ENCODE data around the gene TNS2. TPM values are rescaled to one million over a fixed set of nuclear protein-coding genes. Genes with fewer than 3 reads are reported as not detected.

The TNS2 gene
- total RNA-seq, 1 experiment from 2014 or later: 13.1 TPM

DNA sequence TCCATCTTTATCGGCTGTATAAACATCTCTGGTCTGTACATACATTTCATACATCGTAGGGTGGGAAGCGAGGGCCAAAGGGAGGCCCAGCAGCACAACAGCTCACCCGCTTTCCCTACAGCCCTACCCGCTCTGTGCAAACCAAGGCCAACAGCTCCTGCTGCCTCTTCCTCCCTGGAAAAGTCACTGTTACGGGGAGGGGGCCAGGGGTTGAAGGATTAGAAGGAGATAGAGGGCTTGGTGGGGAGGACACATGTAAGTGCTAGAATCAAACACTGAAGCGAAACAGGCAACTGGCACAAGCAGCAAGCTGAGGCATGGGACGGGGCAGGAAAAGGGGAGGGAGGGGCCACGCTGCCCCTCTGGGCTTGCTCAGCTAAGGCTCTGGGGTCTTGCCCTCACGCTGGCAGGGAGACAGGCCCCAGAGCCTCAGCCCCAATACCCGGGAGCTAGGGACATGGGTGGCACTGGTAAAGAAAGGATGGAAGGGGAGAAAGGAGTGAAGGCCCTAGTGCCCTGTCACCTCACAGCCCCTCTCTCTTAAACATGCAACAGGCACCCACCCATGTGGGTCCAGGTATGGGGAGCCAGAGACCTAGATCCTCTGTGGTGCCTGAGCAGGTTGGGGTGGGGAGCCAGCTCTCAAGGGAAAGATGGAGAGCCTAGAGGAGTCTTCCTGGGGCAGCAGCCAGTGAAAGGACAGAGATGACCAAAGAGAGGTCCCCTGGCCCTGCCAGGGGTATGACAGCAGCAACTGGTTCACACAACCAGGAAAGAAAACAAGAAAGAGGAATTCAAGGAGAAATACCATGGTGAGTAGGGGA lies 15.0 kb downstream of the TNS2 start:
- POLR2A ChIA-PET (ENCODE audit: unreplicated experiment): interaction anchor here (1.8 kb wide), 1 partner anchor 14 kb away, joined by 5 read pairs; the partner anchor contains the start of gene SPRYD3
- intact Hi-C loops (cut with micrococcal nuclease): loop anchor here (10.0 kb wide), 1 partner anchor 110 kb away; no protein-coding TSS in a partner anchor
- H3K27ac ChIP-seq (ENCODE audit: low read length): no peak overlapping the region

DNA sequence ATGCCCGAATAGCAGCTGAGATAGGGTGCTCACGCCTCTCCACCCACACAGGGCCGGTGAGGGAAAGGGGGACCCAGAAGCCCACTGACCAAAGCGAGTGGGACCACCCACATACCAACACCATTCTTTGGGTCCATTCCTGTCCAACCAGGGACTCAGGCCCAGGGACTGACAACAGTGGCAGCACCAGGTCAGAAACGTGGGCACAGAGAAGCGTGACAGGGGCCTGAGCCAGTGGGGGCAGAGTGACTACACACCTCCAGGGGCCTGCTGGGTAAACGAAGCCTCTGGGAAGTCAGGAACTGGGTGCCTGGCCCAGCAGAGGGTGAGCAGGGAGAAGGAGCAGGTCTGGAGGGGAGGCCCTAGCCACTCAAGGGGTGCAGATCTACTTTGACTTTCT lies 15.6 kb downstream of the TNS2 start:
- CTCF ChIA-PET: interaction anchor here (0.7 to 2.1 kb wide), 8 partner anchors 11 to 101 kb away, joined by 3 to 37 read pairs (median 6); partner anchors contain the start of genes SOAT2, SPRYD3 and TNS2
- intact Hi-C loops (cut with micrococcal nuclease): loop anchor here (10.0 kb wide), 1 partner anchor 109 kb away; no protein-coding TSS in a partner anchor
- peak overlapping the region; percentile 7; the same call in 1 of the 2 replicates for H3K4me2 ChIP-seq (ENCODE audit: low read length)
- no peak overlapping the region for H3K27ac ChIP-seq (ENCODE audit: low read length)
- BruUV-seq (replicated peaks): TSS peak; percentile 25
- no peak overlapping the region for H3K9ac ChIP-seq (ENCODE audit: low read length)
- no peak overlapping the region for H3K4me3 ChIP-seq (ENCODE audit: low read length)
- POLR2A ChIA-PET (ENCODE audit: unreplicated experiment): interaction anchor here (0.5 to 1.3 kb wide), 2 partner anchors 34 to 41 kb away, joined by 3 to 4 read pairs; no protein-coding TSS in a partner anchor
- H3F3A ChIP-seq (ENCODE audit: low read length, unreplicated experiment): no peaks in the 10 kb centered on the region
- H3K9me2 ChIP-seq (replicated peaks; ENCODE audit: low read length): no peaks in the 10 kb centered on the region
- no peak for ATAC-seq
- H3K9me3 ChIP-seq (ENCODE audit: low read length): no peaks in the 10 kb centered on the region
- peaks cover 32% of the 10 kb centered on the region for H3K4me1 ChIP-seq (ENCODE audit: insufficient read depth, low read length)
- TF ChIP-seq EZH2 (IDR thresholded peaks at IDR 0.05; ENCODE audit: low read length, unreplicated experiment): no peak
- TF ChIP-seq, protein P1, sequence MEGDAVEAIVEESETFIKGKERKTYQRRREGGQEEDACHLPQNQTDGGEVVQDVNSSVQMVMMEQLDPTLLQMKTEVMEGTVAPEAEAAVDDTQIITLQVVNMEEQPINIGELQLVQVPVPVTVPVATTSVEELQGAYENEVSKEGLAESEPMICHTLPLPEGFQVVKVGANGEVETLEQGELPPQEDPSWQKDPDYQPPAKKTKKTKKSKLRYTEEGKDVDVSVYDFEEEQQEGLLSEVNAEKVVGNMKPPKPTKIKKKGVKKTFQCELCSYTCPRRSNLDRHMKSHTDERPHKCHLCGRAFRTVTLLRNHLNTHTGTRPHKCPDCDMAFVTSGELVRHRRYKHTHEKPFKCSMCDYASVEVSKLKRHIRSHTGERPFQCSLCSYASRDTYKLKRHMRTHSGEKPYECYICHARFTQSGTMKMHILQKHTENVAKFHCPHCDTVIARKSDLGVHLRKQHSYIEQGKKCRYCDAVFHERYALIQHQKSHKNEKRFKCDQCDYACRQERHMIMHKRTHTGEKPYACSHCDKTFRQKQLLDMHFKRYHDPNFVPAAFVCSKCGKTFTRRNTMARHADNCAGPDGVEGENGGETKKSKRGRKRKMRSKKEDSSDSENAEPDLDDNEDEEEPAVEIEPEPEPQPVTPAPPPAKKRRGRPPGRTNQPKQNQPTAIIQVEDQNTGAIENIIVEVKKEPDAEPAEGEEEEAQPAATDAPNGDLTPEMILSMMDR (conservative IDR thresholded peaks at IDR 0.05; ENCODE audit: low read depth, low read length): no peak
- TF ChIP-seq EZH2phosphoT487 (IDR thresholded peaks at IDR 0.05; ENCODE audit: borderline replicate concordance, low read length): no peak
- no peak for DNase-seq
- no peaks in the 10 kb centered on the region for H4K20me1 ChIP-seq (ENCODE audit: low read length)
- H3K79me2 ChIP-seq (ENCODE audit: low read length): no peaks in the 10 kb centered on the region
- no peak overlapping the region for H2AFZ ChIP-seq (ENCODE audit: low read length)
- H3K36me3 ChIP-seq (ENCODE audit: low read depth, low read length): peaks cover 4% of the 10 kb centered on the region; the same call in 1 of the 2 replicates
- H3K27me3 ChIP-seq (ENCODE audit: low read length): no peaks in the 10 kb centered on the region

More for the DNA sequence above, 15.0 kb downstream of the TNS2 start:
- H3K4me3 ChIP-seq (ENCODE audit: low read length): no peak overlapping the region
- no peaks in the 10 kb centered on the region for H3F3A ChIP-seq (ENCODE audit: low read length, unreplicated experiment)
- no peak for DNase-seq
- no peaks in the 10 kb centered on the region for H4K20me1 ChIP-seq (ENCODE audit: low read length)
- no peaks in the 10 kb centered on the region for H3K9me2 ChIP-seq (replicated peaks; ENCODE audit: low read length)
- H3K4me1 ChIP-seq (ENCODE audit: insufficient read depth, low read length): peaks cover 32% of the 10 kb centered on the region
- ATAC-seq: no peak
- peaks cover 4% of the 10 kb centered on the region; the same call in 1 of the 2 replicates for H3K36me3 ChIP-seq (ENCODE audit: low read depth, low read length)
- H3K27me3 ChIP-seq (ENCODE audit: low read length): no peaks in the 10 kb centered on the region
- no peak for TF ChIP-seq EZH2phosphoT487 (IDR thresholded peaks at IDR 0.05; ENCODE audit: borderline replicate concordance, low read length)
- TF ChIP-seq EZH2 (IDR thresholded peaks at IDR 0.05; ENCODE audit: low read length, unreplicated experiment): no peak
- TF ChIP-seq, protein P1 (conservative IDR thresholded peaks at IDR 0.05; ENCODE audit: low read depth, low read length): no peak
- no peaks in the 10 kb centered on the region for H3K79me2 ChIP-seq (ENCODE audit: low read length)
- no peaks in the 10 kb centered on the region for H3K9me3 ChIP-seq (ENCODE audit: low read length)
- CTCF ChIA-PET: interaction anchor here (0.8 to 2.1 kb wide), 6 partner anchors 11 to 94 kb away, joined by 3 to 37 read pairs (median 8); partner anchors contain the start of genes SOAT2 and SPRYD3
- BruUV-seq (replicated peaks): no TSS peak
- H2AFZ ChIP-seq (ENCODE audit: low read length): no peak overlapping the region
- no peak overlapping the region for H3K4me2 ChIP-seq (ENCODE audit: low read length)
- no peak overlapping the region for H3K9ac ChIP-seq (ENCODE audit: low read length)

All from PC-3 (cell line).